Right atrium auricular region (tissue), 2 donors: ENCODE measurements around the gene ATXN7. TPM values are rescaled to one million over a fixed set of nuclear protein-coding genes. Genes with fewer than 3 reads are reported as not detected.
A peak's percentile ranks its signal among the peaks of the same experiment; 100 is the strongest.

Experiments used
- DNase-seq: peaks from one replicate; pipeline ENCODE4 v3.0.0-alpha.2; 2019; ENCODE audit warnings: low spot score
- H3K27ac ChIP-seq, 2 donors: fragments of 200-600 bp; sonication (generic); 1 replicate in 1 of 2; 2 replicates in 1 of 2; pipeline ENCODE4 v1.5.1; 2016 to 2019
- H3K27me3 ChIP-seq, 2 donors: fragments of 200-600 bp; sonication (generic); one replicate each; pipeline versions ENCODE4 v1.5.1 to v1.6.0; 2017 to 2019
- H3K36me3 ChIP-seq: fragments of 200-600 bp; sonication (generic); one replicate; pipeline ENCODE4 v1.5.1; 2016
- H3K4me1 ChIP-seq, 2 donors: fragments of 200-600 bp; sonication (generic); one replicate each; pipeline versions ENCODE4 v1.5.1 to v1.6.0; 2017 to 2019
- H3K4me3 ChIP-seq, 2 donors: fragments of 200-600 bp; sonication (generic); 1 replicate in 1 of 2; 2 replicates in 1 of 2; pipeline ENCODE4 v1.5.1; 2017 to 2019; ENCODE audit warnings: mild to moderate bottlenecking in 1 of 2, moderate library complexity in 1 of 2
- H3K9me3 ChIP-seq, 2 donors: fragments of 200-600 bp; sonication (generic); one replicate each; pipeline ENCODE4 v1.5.1; 2019
- total RNA-seq, 2 donors: library from RNA; depleted of rRNA; stranded (reverse); fragments of >200 nt; gene quantifications; one replicate each; pipeline ENCODE4 v1.1.0, GENCODE V29; 2016
- TF ChIP-seq, protein P1 (sequence below), 2 donors: fragments of 200-600 bp; sonication (generic); IDR thresholded peaks; one replicate each; pipeline ENCODE4 v1.5.1; 2019; ENCODE audit warnings: antibody characterized with exemption in 2 of 2

ATXN7 gene
- total RNA-seq, 2 donors from 2014 or later = 13.9 to 15.5 TPM

DNA sequence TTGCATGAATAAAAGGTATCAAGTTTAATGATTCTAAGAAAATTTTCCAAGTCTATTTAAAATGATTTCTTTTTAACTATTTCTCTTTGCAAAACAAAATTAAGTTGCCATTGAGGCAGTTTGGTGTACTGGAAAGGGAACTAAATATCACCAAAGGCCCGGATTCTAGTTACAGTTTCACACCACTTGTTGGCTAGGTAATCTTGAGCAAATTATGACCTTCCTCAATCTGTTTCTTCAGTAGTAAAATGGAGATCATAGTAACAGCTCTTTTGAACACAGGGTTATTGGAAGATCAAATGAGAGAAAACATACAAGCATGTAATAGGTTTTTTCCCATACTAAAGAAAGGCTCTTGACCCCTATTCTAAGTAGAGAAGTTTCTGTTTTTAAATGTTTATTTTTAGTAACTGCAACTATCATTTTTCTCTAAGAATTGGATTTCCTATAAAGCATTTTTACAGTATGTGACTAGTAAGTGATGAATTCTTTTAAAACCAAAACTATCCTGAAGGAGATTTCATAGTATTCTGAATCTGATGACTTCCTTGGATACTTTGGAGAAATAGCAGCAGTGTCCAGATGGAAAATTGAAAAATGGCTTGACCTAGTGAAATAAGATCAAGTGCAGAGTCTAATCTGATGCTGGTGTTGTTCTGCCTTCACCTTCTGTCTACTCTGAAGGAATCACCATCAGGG is 32.8 kb downstream of the ATXN7 start:
- H3K9me3 ChIP-seq = no peaks in the 10 kb centered on the region

DNA sequence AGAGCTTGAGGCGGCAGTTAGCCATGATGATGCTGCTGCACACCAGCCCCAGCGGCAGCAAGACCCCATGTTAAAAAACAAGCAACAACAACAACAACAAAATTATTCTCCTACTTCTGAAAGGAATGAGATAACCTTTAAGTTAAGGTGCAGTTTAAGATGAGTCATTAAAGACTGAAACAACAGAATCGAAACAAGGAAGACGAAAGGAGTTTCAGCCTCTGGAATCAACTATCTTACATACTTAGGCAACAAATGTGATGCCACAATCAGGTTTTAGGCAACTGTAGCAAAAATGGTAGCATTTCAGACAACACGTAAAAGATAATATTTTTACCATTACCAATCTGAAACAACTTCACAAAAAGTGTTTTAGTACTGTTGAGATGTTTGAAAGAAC is 36.3 kb downstream of the ATXN7 start:
- TF ChIP-seq, protein P1, sequence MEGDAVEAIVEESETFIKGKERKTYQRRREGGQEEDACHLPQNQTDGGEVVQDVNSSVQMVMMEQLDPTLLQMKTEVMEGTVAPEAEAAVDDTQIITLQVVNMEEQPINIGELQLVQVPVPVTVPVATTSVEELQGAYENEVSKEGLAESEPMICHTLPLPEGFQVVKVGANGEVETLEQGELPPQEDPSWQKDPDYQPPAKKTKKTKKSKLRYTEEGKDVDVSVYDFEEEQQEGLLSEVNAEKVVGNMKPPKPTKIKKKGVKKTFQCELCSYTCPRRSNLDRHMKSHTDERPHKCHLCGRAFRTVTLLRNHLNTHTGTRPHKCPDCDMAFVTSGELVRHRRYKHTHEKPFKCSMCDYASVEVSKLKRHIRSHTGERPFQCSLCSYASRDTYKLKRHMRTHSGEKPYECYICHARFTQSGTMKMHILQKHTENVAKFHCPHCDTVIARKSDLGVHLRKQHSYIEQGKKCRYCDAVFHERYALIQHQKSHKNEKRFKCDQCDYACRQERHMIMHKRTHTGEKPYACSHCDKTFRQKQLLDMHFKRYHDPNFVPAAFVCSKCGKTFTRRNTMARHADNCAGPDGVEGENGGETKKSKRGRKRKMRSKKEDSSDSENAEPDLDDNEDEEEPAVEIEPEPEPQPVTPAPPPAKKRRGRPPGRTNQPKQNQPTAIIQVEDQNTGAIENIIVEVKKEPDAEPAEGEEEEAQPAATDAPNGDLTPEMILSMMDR (IDR thresholded peaks at IDR 0.05) = no peak
- Histone ChIP-seq H3K4me3 (no peak overlapping the region), H3K4me1 (peaks cover 0 to 15% of the 10 kb centered on the region in 2 donors), H3K9me3 (no peaks in the 10 kb centered on the region), H3K27me3 (no peaks in the 10 kb centered on the region), H3K36me3 (peaks cover 10% of the 10 kb centered on the region), H3K27ac (no peak overlapping the region)
- no peak for DNase-seq

More for the DNA sequence above, 32.8 kb downstream of the ATXN7 start:
- Histone ChIP-seq H3K4me3 (no peak overlapping the region), H3K27ac (no peak overlapping the region), H3K27me3 (no peaks in the 10 kb centered on the region), H3K4me1 (peaks cover 0 to 15% of the 10 kb centered on the region in 2 donors), H3K36me3 (peaks cover 10% of the 10 kb centered on the region)
- TF ChIP-seq, protein P1 (IDR thresholded peaks at IDR 0.05) = no peak
- DNase-seq = no peak

DNA sequence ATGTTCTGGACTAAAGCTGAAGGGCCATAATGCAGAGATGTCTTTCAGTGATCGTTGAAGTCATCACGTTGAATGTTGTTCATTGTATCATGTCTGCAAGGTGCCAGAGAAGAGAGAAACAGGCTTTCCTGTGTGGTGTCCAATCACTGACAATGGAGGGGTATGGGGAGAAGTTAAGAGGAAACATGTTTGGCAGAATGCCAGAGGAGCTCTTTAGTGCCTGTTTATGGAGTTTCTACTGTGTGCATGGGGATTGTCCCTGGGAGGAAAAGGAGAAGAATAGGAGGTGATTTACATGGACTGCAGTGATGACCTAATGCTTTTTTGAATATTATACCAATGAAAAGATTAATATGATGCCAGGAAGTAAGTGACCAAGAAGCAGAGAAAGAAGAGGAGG is 36.8 kb downstream of the ATXN7 start:
- H3K27ac ChIP-seq = no peak overlapping the region
- H3K36me3 ChIP-seq = peaks cover 10% of the 10 kb centered on the region
- H3K27me3 ChIP-seq = no peaks in the 10 kb centered on the region
- no peak for DNase-seq
- no peaks in the 10 kb centered on the region for H3K9me3 ChIP-seq
- no peak overlapping the region for H3K4me3 ChIP-seq
- H3K4me1 ChIP-seq = peaks cover 0 to 11% of the 10 kb centered on the region in 2 donors
- TF ChIP-seq, protein P1 (IDR thresholded peaks at IDR 0.05) = no peak

DNA sequence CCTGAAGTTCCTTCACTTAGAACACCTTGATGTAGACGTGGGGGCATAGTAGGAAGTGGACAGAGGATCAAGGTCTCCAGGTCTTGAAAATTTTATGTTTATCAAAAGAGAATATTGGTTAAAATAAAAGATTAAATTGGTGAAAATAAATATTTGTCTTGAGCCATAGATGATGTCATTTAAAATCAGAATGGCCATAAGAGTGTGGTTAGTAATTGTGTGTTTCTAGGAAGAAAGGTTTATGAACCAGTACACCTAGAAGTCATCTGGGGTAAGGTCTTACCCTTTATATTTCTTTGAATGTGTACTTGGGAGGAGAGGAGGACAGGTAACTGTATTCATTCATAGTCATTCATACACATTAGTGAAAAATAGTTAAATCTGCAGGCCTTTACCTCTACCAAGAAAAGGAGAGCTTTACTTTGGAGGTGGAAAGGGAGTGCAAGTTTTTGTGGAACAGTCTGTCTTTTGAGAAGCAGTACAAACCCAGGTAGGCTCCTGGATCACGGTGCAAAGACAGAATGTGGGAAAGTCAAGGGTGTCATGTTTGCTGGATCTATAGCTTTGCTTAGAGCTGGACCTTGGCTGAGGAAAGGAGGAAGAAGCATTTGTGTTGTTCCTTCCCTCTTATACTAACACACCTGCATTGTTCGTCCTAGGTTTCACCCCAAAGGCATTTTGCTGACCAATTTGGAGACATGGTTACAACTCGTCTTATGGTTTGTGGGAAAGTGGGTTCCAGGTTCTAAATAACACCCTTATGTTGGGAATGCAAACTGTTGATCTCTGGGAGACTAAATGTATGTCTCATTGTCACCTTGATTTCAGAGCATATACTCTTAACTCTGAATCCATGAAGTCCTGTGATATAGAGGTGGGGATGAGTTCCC is 42.3 kb downstream of the ATXN7 start:
- DNase-seq = no peak
- Histone ChIP-seq H3K4me3 (no peak overlapping the region), H3K27me3 (no peaks in the 10 kb centered on the region), H3K9me3 (no peaks in the 10 kb centered on the region), H3K4me1 (peaks cover 0 to 8% of the 10 kb centered on the region in 2 donors), H3K36me3 (no peaks in the 10 kb centered on the region), H3K27ac (no peak overlapping the region)
- TF ChIP-seq, protein P1 (IDR thresholded peaks at IDR 0.05) = no peak

DNA sequence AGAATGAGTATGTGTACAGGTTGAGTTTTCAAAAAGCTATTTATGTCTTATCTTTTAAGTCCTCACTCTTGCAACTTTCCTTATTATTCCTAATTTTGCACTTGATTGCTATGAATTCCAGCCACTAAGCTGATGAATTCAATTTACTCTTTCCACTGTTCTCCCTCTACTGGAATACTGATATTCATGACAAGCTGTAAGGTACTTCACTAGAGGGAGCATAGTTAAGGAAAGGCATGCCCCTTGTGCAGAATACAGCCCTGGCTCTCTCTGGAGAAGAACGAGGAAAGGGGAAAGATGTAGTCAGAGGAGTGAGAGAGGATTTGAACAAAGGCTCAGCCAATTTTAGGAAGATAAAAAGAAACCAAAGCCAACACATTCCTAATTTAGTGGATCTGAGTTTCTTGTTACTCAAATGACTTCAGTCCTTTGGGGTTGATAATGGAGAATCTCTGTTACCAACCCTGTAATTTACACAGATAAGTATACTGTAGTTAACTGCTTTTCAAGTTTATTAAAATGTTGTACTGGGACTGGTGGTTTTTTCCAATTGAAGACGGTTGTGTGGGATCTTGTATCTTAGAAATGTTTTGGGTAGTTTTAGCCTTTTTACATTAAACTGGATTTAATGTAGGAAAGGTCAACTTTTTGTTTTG is 44.5 kb downstream of the ATXN7 start:
- H3K4me1 ChIP-seq = peaks cover 0 to 18% of the 10 kb centered on the region in 2 donors
- H3K9me3 ChIP-seq = no peaks in the 10 kb centered on the region
- H3K27ac ChIP-seq = no peak overlapping the region
- no peaks in the 10 kb centered on the region for H3K36me3 ChIP-seq
- no peak for DNase-seq
- TF ChIP-seq, protein P1 (IDR thresholded peaks at IDR 0.05) = peak in 1 of 2 donors; percentile 38
- no peaks in the 10 kb centered on the region for H3K27me3 ChIP-seq
- H3K4me3 ChIP-seq = no peak overlapping the region
